Prostate gland (tissue), 2 donors: ENCODE results near the gene TMEM184A.

Source experiments
- CTCF ChIP-seq, 4 experiments: fragments of 200-600 bp in 2 of 4; fragments of 450-650 bp in 2 of 4; sonication (generic) in 2 of 4; IDR thresholded peaks; 1 replicate in 3 of 4; 2 replicates in 1 of 4; pipeline ENCODE4 v1.5.1; 2016 to 2019; ENCODE audit warnings: antibody characterized with exemption in 4 of 4, mild to moderate bottlenecking in 2 of 4, moderate library complexity in 2 of 4
- POLR2A ChIP-seq: fragments of 450-650 bp; IDR thresholded peaks from one replicate; pipeline ENCODE4 v1.6.1; 2016; ENCODE audit warnings: antibody characterized with exemption, mild to moderate bottlenecking
- POLR2AphosphoS5 ChIP-seq: sonication (generic); formaldehyde crosslinking; IDR thresholded peaks from one replicate; pipeline ENCODE4 v1.6.1; 2017; ENCODE audit warnings: antibody characterized with exemption

DNA sequence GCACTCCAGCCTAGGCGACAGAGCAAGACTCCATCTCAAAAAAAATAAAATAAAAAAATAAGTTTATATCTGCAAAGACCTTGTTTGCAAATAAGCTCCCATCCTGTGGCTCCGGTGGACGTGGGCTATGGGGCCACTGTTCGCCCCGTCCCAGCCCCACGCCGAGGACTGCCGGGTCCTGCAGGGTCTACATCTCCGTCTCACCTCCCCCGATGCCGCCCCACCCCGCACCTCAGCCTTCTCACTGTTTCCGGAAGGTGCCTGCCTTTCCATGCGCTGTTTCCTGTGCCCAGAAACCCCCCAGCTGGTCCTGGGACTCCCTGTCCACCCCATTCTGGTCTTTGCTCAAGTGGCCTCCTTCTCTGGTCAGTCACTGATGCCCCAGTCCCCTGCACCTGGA, 46.8 kb downstream of the TMEM184A start:
- TF ChIP-seq CTCF (IDR thresholded peaks at IDR 0.05) (no peak), POLR2A (no peak), POLR2AphosphoS5 (no peak)
